Fibroblast of the aortic adventitia (primary cell): ENCODE results near the gene MYH2. TPM values are rescaled to one million over a fixed set of nuclear protein-coding genes. Genes with fewer than 3 reads are reported as not detected.
"Not testable (repeated sequence)": the region's sequence is repeated elsewhere in the genome, so short reads cannot be mapped to it uniquely, and the experiment has no call there.

ENCODE experiments used
- DNase-seq: peaks from one replicate; pipeline ENCODE4 v3.0.0-alpha.2; 2010; ENCODE audit warnings: low read depth
- H3K4me3 ChIP-seq: 2 replicates; pipeline ENCODE4 v1.5.1; 2011; ENCODE audit warnings: low read depth, mild to moderate bottlenecking, control low read depth, low read length, moderate library complexity
- total RNA-seq: library from RNA; depleted of rRNA; stranded (reverse); fragments of >200 nt; gene quantifications from 2 replicates; pipeline ENCODE4 v1.2.3, GENCODE V29; 2012; ENCODE audit warnings: low replicate concordance
- TF ChIP-seq, protein P1 (sequence below): IDR thresholded peaks from 2 replicates; pipeline ENCODE4 v1.5.1; 2011; ENCODE audit warnings: mild to moderate bottlenecking, low read length, control low read depth, inconsistent platforms; ENCODE audit not compliant: insufficient read depth

The MYH2 gene
- total RNA-seq, 1 donor = not detected

DNA sequence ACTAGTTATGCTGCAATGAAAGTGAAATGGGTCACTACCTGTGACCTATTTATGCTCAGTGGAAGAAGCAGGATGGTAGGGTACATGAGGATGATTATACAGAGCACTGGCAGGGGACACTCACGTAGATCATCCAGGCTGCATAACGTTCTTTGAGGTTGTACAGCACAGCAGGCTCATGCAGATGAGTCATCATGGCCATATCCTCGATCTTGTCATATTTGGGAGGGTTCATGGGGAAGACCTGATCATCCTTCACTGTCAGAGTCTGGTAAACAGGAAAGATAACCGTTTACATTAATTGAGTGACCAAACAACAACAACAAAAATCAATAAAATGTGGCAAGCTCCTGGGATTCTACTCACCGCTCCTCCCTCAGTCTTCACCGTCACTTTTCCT is 2.1 kb downstream of the MYH2 start:
- no peak for DNase-seq

GRCh38 chr17:10543486-10543885 is 6.0 kb downstream of the MYH2 start:
- DNase-seq, H3K4me3 ChIP-seq: not testable (repeated sequence)

More for the DNA sequence above, 2.1 kb downstream of the MYH2 start:
- no peak overlapping the region for H3K4me3 ChIP-seq
- TF ChIP-seq, protein P1, sequence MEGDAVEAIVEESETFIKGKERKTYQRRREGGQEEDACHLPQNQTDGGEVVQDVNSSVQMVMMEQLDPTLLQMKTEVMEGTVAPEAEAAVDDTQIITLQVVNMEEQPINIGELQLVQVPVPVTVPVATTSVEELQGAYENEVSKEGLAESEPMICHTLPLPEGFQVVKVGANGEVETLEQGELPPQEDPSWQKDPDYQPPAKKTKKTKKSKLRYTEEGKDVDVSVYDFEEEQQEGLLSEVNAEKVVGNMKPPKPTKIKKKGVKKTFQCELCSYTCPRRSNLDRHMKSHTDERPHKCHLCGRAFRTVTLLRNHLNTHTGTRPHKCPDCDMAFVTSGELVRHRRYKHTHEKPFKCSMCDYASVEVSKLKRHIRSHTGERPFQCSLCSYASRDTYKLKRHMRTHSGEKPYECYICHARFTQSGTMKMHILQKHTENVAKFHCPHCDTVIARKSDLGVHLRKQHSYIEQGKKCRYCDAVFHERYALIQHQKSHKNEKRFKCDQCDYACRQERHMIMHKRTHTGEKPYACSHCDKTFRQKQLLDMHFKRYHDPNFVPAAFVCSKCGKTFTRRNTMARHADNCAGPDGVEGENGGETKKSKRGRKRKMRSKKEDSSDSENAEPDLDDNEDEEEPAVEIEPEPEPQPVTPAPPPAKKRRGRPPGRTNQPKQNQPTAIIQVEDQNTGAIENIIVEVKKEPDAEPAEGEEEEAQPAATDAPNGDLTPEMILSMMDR = no peak

- not testable (repeated sequence) for H3K4me3 ChIP-seq, DNase-seq
These were observed 8.3 kb downstream of the MYH2 start for GRCh38 chr17:10541179-10541578.

- no peak for DNase-seq
- no peak overlapping the region for H3K4me3 ChIP-seq
- TF ChIP-seq, protein P1 = no peak
These were observed 17.4 kb downstream of the MYH2 start for GRCh38 chr17:10532026-10532425.

DNA sequence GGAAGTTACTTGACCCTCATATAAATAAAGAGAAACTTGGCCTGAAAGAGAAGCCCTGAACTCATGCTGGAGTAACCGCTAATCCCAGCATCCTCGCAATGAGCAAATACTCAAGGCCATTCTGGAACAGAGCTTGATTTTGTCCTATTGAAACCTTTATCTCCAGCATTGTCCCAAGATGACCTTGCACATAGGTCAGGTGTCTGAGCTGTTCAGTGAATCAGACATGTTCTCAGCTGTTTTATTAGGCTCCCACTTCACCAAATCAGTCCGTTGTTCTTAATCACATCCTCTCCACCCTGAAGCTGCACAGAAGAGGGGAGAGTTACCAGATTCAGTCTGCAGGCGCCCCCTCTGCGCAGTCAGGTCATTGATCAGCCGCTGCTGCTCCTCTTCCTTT is 22.0 kb downstream of the MYH2 start:
- no peak for DNase-seq
- TF ChIP-seq, protein P1 = no peak
- H3K4me3 ChIP-seq = no peak overlapping the region

DNA sequence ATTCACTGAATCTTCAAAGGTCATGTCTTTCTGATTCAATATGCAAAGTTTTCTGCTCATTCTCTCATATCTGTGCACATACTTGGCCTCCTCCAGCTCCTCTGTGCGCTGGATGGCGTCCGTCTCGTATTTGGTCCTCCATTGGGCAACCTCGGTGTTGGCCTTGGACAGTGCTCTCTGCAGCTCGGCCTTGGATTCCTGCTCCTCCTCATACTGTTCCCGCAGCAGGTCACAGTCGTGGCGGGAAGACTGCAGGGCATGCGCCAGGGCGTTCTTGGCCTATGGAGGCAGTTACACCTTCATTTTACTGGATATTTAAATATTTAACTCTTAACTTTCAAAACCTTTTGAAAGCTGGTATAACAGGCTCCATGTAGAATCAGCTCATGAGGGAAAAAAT is 22.9 kb downstream of the MYH2 start:
- DNase-seq = no peak
- H3K4me3 ChIP-seq = no peak overlapping the region
- TF ChIP-seq, protein P1 = no peak

DNA sequence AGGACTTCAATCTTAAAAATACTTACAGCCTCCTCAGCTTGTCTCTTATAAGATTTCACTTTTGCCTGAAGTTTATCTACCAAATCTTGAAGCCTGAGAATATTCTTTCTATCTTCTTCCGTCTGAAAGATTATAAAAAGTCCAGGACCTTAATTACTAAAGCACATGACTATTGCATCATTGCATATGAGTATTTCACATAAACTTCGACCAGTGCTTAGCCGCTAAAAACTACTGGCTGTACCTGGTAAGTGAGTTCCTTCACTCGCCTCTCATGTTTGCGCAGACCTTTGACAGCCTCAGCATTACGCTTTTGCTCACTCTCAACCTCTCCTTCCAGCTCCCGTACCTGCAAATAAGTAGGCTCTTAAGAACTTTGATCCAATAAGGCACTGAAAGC is 26.4 kb downstream of the MYH2 start:
- TF ChIP-seq, protein P1 = no peak
- no peak for DNase-seq
- no peak overlapping the region for H3K4me3 ChIP-seq

DNA sequence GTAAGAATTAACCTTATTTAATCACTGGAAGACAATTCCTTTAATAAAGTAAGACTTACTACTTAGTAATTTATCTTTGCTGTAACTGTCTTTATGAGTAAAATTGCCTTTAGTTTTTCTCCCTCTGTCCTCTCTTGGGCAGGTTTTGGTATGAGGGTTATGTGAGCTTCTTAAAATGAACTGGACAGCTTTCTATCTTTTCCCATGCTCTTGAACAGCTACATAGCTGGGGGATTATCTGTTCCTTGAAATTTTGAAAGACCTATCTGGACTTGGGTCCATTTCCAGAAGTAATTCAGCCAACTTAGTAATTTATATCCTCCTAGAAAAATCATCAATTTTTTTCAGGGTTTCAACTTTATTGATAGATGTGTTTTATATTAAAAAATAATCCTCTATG is 27.5 kb downstream of the MYH2 start:
- DNase-seq = no peak
- H3K4me3 ChIP-seq = no peak overlapping the region
- TF ChIP-seq, protein P1 = no peak
